Nasal cavity respiratory epithelium epithelial cell of viscerocranial mucosa (primary cell): ENCODE results near the gene SUV39H2. TPM values are rescaled to one million over a fixed set of nuclear protein-coding genes. Genes with fewer than 3 reads are reported as not detected.

ENCODE experiments used
- total RNA-seq: library from RNA; depleted of rRNA; stranded (reverse); fragments of >200 nt; gene quantifications from 2 replicates; pipeline ENCODE4 v1.2.3, GENCODE V29; 2014

The SUV39H2 gene, protein sequence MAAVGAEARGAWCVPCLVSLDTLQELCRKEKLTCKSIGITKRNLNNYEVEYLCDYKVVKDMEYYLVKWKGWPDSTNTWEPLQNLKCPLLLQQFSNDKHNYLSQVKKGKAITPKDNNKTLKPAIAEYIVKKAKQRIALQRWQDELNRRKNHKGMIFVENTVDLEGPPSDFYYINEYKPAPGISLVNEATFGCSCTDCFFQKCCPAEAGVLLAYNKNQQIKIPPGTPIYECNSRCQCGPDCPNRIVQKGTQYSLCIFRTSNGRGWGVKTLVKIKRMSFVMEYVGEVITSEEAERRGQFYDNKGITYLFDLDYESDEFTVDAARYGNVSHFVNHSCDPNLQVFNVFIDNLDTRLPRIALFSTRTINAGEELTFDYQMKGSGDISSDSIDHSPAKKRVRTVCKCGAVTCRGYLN
- total RNA-seq = 8.2 and 12.9 TPM in 2 replicates

DNA sequence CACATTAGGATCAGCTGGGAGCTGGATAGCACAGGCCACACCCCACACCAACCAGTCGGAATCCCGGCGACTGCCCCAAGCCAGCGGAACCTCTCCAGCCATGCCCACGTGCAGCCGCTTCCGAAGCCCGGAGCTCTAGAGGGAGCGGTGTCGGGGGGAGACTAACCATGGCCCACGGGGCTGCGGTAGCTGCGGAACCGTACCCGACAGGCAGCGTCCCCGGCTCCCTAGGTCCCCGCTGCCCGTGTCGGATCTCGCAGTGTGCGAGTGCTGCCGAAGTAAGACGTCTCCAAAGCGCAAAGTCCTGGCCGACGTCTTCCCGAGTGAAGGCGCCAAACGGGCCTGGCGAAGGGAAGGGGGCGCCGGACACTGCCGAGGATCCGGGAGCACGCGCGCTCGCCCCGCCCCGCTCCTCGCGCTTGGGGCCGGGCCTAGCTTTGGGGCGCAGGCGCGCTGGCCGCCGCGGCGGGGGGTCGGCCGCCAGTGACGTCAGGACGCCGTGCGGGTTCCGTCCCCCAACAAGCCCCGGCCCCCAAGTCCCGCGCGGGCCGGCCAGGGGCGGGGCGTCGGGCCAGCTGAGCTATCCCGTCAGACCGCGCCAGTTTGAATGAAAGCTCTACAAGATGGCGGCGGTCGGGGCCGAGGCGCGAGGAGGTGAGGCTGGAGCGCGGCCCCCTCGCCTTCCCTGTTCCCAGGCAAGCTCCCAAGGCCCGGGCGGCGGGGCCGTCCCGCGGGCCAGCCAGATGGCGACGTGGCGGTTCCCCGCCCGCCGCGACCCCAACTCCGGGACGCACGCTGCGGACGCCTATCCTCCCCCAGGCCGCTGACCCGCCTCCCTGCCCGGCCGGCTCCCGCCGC is at the start of gene SUV39H2:
SUV39H2 (plus strand) TSS at position 601 of the 858 bp plus-strand sequence; CDS start at position 624, 23 bp downstream.

DNA sequence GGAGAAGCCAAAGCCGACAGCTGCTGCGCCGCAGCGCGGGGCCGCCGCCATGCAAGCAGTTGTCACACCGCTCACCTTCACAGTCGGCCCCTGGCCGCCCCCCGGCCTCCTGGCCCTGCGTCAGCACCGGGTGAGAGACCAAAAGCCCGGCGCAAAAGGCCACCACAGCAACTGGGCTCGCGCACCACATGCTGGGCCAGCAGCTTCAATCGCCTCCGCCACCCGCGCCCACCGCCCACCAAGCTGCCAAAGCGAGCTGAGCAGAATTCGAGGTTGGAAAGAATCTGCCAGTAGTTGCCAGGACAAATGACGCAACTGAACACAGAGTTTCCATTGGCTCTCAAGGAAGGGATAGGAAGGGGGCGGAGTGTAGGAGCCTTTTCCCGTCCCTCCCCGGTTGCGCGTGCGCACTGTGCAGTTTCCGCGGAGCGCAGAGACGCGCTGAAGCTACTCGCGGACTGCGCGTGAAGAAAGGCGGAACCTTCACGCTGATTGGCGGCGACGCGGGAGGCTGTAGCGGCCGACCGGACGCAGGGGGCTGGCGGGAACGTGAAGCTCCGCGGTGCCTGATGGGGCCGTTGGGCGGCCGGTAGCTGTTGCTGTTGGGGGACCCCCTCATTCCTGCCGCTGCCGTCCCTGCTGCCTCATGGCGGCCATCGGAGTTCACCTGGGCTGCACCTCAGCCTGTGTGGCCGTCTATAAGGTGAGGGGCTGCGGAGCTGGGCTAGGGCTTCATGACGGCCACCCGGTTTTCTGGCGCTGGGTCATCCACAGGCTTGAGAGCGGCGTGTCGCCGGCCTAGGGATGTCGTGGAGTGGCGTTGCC is 40.7 kb upstream of the SUV39H2 start, which contains the start of the genes CDNF, HSPA14 and MSANTD7:
CDNF (minus strand) TSS at position 281 of the 825 bp plus-strand sequence; CDS start at position 190, 91 bp downstream.
HSPA14 (plus strand) TSS at position 550 of the 825 bp plus-strand sequence; CDS start at position 647, 97 bp downstream.
MSANTD7 (plus strand) TSS at position 550 of the 825 bp plus-strand sequence. CDS start 3,979 bp downstream, outside the sequence.

Other genes with a start within 250 kb of the SUV39H2 start
- gene FAM107B, start 104.0 kb upstream of the SUV39H2 start, total RNA-seq = 18.5 and 29.3 TPM in 2 replicates
- gene CDNF, start 40.8 kb upstream of the SUV39H2 start, total RNA-seq = 1.2 and 1.4 TPM in 2 replicates
- 9.2 and 10.2 TPM in 2 replicates for gene HSPA14, start 40.6 kb upstream of the SUV39H2 start, total RNA-seq
- gene MSANTD7, start 40.6 kb upstream of the SUV39H2 start, total RNA-seq = 26.4 and 34.2 TPM in 2 replicates
- gene DCLRE1C, start 75.2 kb downstream of the SUV39H2 start, total RNA-seq = 8.2 and 31.7 TPM in 2 replicates
- 0.43 TPM in 1 of 2 replicates, not detected in the other for gene MEIG1, start 80.5 kb downstream of the SUV39H2 start, total RNA-seq
- gene OLAH, start 165.1 kb downstream of the SUV39H2 start, total RNA-seq = 5.0 and 15.0 TPM in 2 replicates
- gene ACBD7, start 209.9 kb downstream of the SUV39H2 start, total RNA-seq = under 0.01 and 0.07 TPM in 2 replicates
- gene RPP38, start 218.5 kb downstream of the SUV39H2 start, total RNA-seq = 22.9 and 25.2 TPM in 2 replicates